ENCODE measurements around the gene INHBA. TPM values are rescaled to one million over a fixed set of nuclear protein-coding genes. Genes with fewer than 3 reads are reported as not detected.

INHBA gene
- total RNA-seq, 4 donors from 2014 or later = 5.4 to 19.7 (median 10.6) TPM

- TF ChIP-seq CTCF (IDR thresholded peaks at IDR 0.05) (no peak), EP300 (IDR thresholded peaks at IDR 0.05) (no peak), POLR2A (IDR thresholded peaks at IDR 0.05) (no peak)
- DNase-seq (ENCODE audit: low spot score in 2 of 2) = no peak
- Histone ChIP-seq H3K27me3 (no peaks in the 10 kb centered on the region), H3K27ac (no peak overlapping the region), H3K4me3 (no peak overlapping the region), H3K4me1 (no peaks in the 10 kb centered on the region), H3K9me3 (no peaks in the 10 kb centered on the region), H3K36me3 (no peaks in the 10 kb centered on the region)
- 66 to 92% methylated on average over 2 of the region's 2 CpGs for WGBS, 2 donors
These were observed 23.3 kb downstream of the INHBA start for GRCh38 chr7:41679566-41679965.

GRCh38 chr7:41674505-41675023, 28.3 kb downstream of the INHBA start:
- Histone ChIP-seq H3K27me3 (no peaks in the 10 kb centered on the region), H3K36me3 (no peaks in the 10 kb centered on the region), H3K9me3 (no peaks in the 10 kb centered on the region), H3K4me3 (no peak overlapping the region), H3K27ac (no peak overlapping the region), H3K4me1 (no peaks in the 10 kb centered on the region)
- 67 to 70% methylated on average over 4 of the region's 4 CpGs for WGBS, 2 donors
- TF ChIP-seq POLR2A (IDR thresholded peaks at IDR 0.05) (no peak), EP300 (IDR thresholded peaks at IDR 0.05) (no peak), CTCF (IDR thresholded peaks at IDR 0.05) (no peak)
- no peak for DNase-seq (ENCODE audit: low spot score in 2 of 2)

- TF ChIP-seq EP300 (IDR thresholded peaks at IDR 0.05) (no peak), CTCF (IDR thresholded peaks at IDR 0.05) (no peak), POLR2A (IDR thresholded peaks at IDR 0.05) (no peak)
- H3K4me3 ChIP-seq = no peak overlapping the region
- no peak overlapping the region for H3K27ac ChIP-seq
- DNase-seq (ENCODE audit: low spot score in 2 of 2) = no peak
- no peaks in the 10 kb centered on the region for H3K27me3 ChIP-seq
- H3K36me3 ChIP-seq = no peaks in the 10 kb centered on the region
- H3K9me3 ChIP-seq = no peaks in the 10 kb centered on the region
- H3K4me1 ChIP-seq = no peaks in the 10 kb centered on the region
These were observed 41.3 kb downstream of the INHBA start for GRCh38 chr7:41661596-41661995.

GRCh38 chr7:41659539-41659938, 43.4 kb downstream of the INHBA start:
- Histone ChIP-seq H3K4me3 (no peak overlapping the region), H3K36me3 (no peaks in the 10 kb centered on the region), H3K4me1 (no peaks in the 10 kb centered on the region), H3K27me3 (no peaks in the 10 kb centered on the region), H3K9me3 (no peaks in the 10 kb centered on the region), H3K27ac (no peak overlapping the region)
- DNase-seq (ENCODE audit: low spot score in 2 of 2) = no peak
- WGBS, 2 donors = 84 to 89% methylated on average over 3 of the region's 3 CpGs
- TF ChIP-seq CTCF (IDR thresholded peaks at IDR 0.05) (no peak), EP300 (IDR thresholded peaks at IDR 0.05) (no peak), POLR2A (IDR thresholded peaks at IDR 0.05) (no peak)

- H3K27ac ChIP-seq = no peak overlapping the region
- no peaks in the 10 kb centered on the region for H3K9me3 ChIP-seq
- H3K27me3 ChIP-seq = no peaks in the 10 kb centered on the region
- TF ChIP-seq EP300 (IDR thresholded peaks at IDR 0.05) (no peak), POLR2A (IDR thresholded peaks at IDR 0.05) (no peak), CTCF (IDR thresholded peaks at IDR 0.05) (no peak)
- H3K4me3 ChIP-seq = no peak overlapping the region
- H3K4me1 ChIP-seq = no peaks in the 10 kb centered on the region
- no peaks in the 10 kb centered on the region for H3K36me3 ChIP-seq
- 49% methylated on average over 4 of the region's 4 CpGs for WGBS, 2 donors
- no peak for DNase-seq (ENCODE audit: low spot score in 2 of 2)
These were observed 46.5 kb downstream of the INHBA start for GRCh38 chr7:41656366-41656765.

Data from tibial nerve (tissue), 4 donors.